Transverse colon (tissue), 4 donors: ENCODE data around the gene MYH11. TPM values are rescaled to one million over a fixed set of nuclear protein-coding genes. Genes with fewer than 3 reads are reported as not detected.
"Not testable (repeated sequence)": the region's sequence is repeated elsewhere in the genome, so short reads cannot be mapped to it uniquely, and the experiment has no call there.

Experiments
- DNase-seq: peaks from one replicate; pipeline ENCODE4 v3.0.0-alpha.2; 2019
- H3K27ac ChIP-seq, 4 donors: fragments of 200-600 bp; sonication (generic); 2 replicates each; pipeline ENCODE4 v1.5.1; 2016 to 2018; ENCODE audit warnings: inconsistent platforms in 4 of 4
- H3K27me3 ChIP-seq: fragments of 200-600 bp; sonication (generic); 2 replicates; pipeline ENCODE4 v1.5.1; 2017; ENCODE audit warnings: inconsistent platforms
- H3K36me3 ChIP-seq, 4 donors: fragments of 200-600 bp; sonication (generic); 2 replicates each; pipeline ENCODE4 v1.5.1; 2017 to 2019; ENCODE audit warnings: inconsistent platforms in 4 of 4
- H3K4me1 ChIP-seq, 4 donors: fragments of 200-600 bp; sonication (generic); 2 replicates each; pipeline ENCODE4 v1.5.1; 2017 to 2020; ENCODE audit warnings: inconsistent platforms in 4 of 4
- H3K4me3 ChIP-seq, 4 donors: fragments of 200-600 bp; sonication (generic); 1 replicate in 1 of 4; 2 replicates in 3 of 4; pipeline versions ENCODE4 v1.5.1 to v1.6.1; 2017 to 2019; ENCODE audit warnings: inconsistent platforms in 4 of 4
- H3K9me3 ChIP-seq, 2 donors: fragments of 200-600 bp; sonication (generic); 2 replicates each; pipeline ENCODE4 v1.5.1; 2017 to 2019; ENCODE audit warnings: inconsistent platforms in 2 of 2
- EP300 ChIP-seq: sonication (generic); formaldehyde crosslinking; IDR thresholded peaks from one replicate; pipeline ENCODE4 v1.6.1; 2017; ENCODE audit warnings: antibody characterized with exemption, low read depth
- POLR2A ChIP-seq: fragments of 450-650 bp; IDR thresholded peaks from one replicate; pipeline ENCODE4 v1.6.1; 2016; ENCODE audit warnings: antibody characterized with exemption, mild to moderate bottlenecking, moderate library complexity
- POLR2AphosphoS5 ChIP-seq, 3 donors: sonication (generic); formaldehyde crosslinking; IDR thresholded peaks; one replicate each; pipeline ENCODE4 v1.6.1; 2016; ENCODE audit warnings: antibody characterized with exemption in 3 of 3
- WGBS, 2 donors: methylation state at CpG; one replicate each; pipeline ENCODE4 v1.1.5; 2018; ENCODE audit warnings: low coverage in 1 of 2; 5-methylcytosine and 5-hydroxymethylcytosine counted together
- in situ Hi-C, 4 donors: fragments of 200-750 bp; cut with MboI; loops; one replicate each; pipeline versions ENCODE4 v1.15.0 to v1.15.1; 2017; ENCODE audit warnings: low sequenced_read_pairs in 3 of 4, low pct_ligation_motif_present in 1 of 4, low pct_unique_long_range_greater_than_20kb in 1 of 4
- intact Hi-C: fragments of 100-400 bp; cut with DNase I; formaldehyde crosslinking; loops from one replicate; pipeline ENCODE4 v1.15.1; 2023; ENCODE audit warnings: low total_unique reads
- total RNA-seq, 4 donors: library from RNA; depleted of rRNA; stranded (reverse); fragments of >200 nt; gene quantifications; one replicate each; pipeline ENCODE4 v1.1.0, GENCODE V29; 2016
- TF ChIP-seq, protein P1 (sequence below), 5 experiments: fragments of 200-600 bp in 3 of 5; fragments of 450-650 bp in 2 of 5; sonication (generic) in 3 of 5; IDR thresholded peaks; 1 replicate in 2 of 5; 2 replicates in 3 of 5; pipeline ENCODE4 v1.5.1; 2016 to 2017; ENCODE audit warnings: antibody characterized with exemption in 5 of 5, inconsistent platforms in 3 of 5, mild to moderate bottlenecking in 2 of 5, moderate library complexity in 1 of 5

The MYH11 gene
- total RNA-seq, 4 donors from 2014 or later = 619 to 1,914 (median 1,058) TPM

DNA sequence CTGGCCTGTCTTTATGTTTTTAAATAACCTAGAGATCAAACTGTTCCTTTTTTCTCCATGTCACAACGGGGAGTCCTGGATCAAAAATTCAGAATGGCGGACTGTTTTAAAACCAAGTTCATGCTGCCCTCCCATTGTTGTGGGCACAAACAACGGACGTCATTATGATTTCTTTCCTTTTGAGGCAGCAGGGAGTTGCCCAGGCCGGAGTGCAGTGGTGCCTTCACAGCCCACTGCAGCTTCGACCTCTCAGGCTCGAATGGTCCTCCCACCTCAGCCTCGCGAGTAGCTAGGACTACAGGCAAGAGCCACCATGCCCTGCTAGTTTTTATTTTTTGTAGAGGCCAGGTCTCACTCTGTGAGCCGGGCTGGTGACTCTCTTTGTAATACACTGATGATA lies 180.3 kb downstream of the MYH11 start:
- 82% methylated on average over 10 of the region's 10 CpGs; no CpG with 5 or more reads in 1 of the 2 donors for WGBS, 2 donors
- H3K4me1 ChIP-seq = peaks cover 10 to 23% (median 17%) of the 10 kb centered on the region in 4 donors
- no peaks in the 10 kb centered on the region for H3K27me3 ChIP-seq
- peaks cover 0 to 9% (median 4%) of the 10 kb centered on the region in 4 donors for H3K36me3 ChIP-seq
- H3K4me3 ChIP-seq = no peak overlapping the region
- in situ Hi-C loops = no loop called here
- TF ChIP-seq POLR2A = no peak
- no peak for TF ChIP-seq POLR2AphosphoS5 (IDR thresholded peaks at IDR 0.05)
- TF ChIP-seq, protein P1, sequence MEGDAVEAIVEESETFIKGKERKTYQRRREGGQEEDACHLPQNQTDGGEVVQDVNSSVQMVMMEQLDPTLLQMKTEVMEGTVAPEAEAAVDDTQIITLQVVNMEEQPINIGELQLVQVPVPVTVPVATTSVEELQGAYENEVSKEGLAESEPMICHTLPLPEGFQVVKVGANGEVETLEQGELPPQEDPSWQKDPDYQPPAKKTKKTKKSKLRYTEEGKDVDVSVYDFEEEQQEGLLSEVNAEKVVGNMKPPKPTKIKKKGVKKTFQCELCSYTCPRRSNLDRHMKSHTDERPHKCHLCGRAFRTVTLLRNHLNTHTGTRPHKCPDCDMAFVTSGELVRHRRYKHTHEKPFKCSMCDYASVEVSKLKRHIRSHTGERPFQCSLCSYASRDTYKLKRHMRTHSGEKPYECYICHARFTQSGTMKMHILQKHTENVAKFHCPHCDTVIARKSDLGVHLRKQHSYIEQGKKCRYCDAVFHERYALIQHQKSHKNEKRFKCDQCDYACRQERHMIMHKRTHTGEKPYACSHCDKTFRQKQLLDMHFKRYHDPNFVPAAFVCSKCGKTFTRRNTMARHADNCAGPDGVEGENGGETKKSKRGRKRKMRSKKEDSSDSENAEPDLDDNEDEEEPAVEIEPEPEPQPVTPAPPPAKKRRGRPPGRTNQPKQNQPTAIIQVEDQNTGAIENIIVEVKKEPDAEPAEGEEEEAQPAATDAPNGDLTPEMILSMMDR (IDR thresholded peaks at IDR 0.05) = no peak
- TF ChIP-seq EP300 = no peak
- intact Hi-C loops = no loop called here
- H3K27ac ChIP-seq = no peak overlapping the region
- no peaks in the 10 kb centered on the region for H3K9me3 ChIP-seq
- DNase-seq = no peak

DNA sequence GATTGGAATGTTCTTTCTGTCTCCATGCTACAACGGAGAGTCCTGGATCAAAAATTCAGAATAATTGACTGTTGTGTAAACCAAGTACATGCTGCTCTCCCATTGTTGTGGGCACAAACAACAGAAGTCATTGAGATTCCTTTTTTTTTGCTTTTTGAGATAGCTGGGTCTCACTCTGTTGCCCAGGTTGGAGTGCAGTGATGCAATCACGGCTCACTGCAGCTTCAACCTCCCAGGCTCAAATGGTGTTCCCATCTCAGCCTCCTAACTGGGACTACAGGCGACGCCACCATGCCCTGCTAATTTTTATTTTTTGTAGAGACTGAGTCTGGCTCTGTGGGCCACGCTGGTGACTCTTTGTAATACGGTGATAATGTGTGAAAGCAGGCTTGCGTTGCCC lies 182.3 kb downstream of the MYH11 start:
- in situ Hi-C loops (no loop called here), intact Hi-C loops (no loop called here)
- Histone ChIP-seq H3K9me3 (no peaks in the 10 kb centered on the region), H3K27ac (peak overlapping the region in 1 of 4 donors; percentile 87), H3K4me3 (no peak overlapping the region), H3K4me1 (peaks cover 10 to 23% (median 17%) of the 10 kb centered on the region in 4 donors), H3K27me3 (no peaks in the 10 kb centered on the region), H3K36me3 (peaks cover 0 to 13% (median 5%) of the 10 kb centered on the region in 4 donors)
- DNase-seq = no peak
- no peak for TF ChIP-seq EP300
- WGBS, 2 donors = 92 to 94% methylated on average over 6 to 7 of the region's 7 CpGs

- no peaks in the 10 kb centered on the region for H3K27me3 ChIP-seq
- TF ChIP-seq POLR2AphosphoS5 (IDR thresholded peaks at IDR 0.05) (peak; percentile 83 to 87 (median 85)), EP300 (peak; percentile 65), POLR2A (no peak)
- TF ChIP-seq, protein P1 (IDR thresholded peaks at IDR 0.05) = no peak
- H3K36me3 ChIP-seq = peaks cover 0 to 16% (median 8%) of the 10 kb centered on the region in 4 donors
- no peaks in the 10 kb centered on the region for H3K9me3 ChIP-seq
- peak; percentile 86 for DNase-seq
- peak overlapping the region; percentile 84 to 92 (median 88) for H3K27ac ChIP-seq
- intact Hi-C loops = no loop called here
- H3K4me1 ChIP-seq = peaks cover 10 to 23% (median 17%) of the 10 kb centered on the region in 4 donors
- WGBS, 2 donors = 11 to 23% methylated on average over 3 to 20 of the region's 20 CpGs
- no peak overlapping the region for H3K4me3 ChIP-seq
- in situ Hi-C loops = no loop called here
Observed at GRCh38 chr16:15672514-15673167, 184.2 kb downstream of the MYH11 start.

- 91 to 98% methylated on average over 6 to 10 of the region's 10 CpGs for WGBS, 2 donors
- intact Hi-C loops, in situ Hi-C loops, H3K4me3 ChIP-seq, H3K27me3 ChIP-seq, H3K9me3 ChIP-seq, DNase-seq: not testable (repeated sequence)
- peaks cover 10 to 23% (median 17%) of the 10 kb centered on the region in 4 donors for H3K4me1 ChIP-seq
- peaks cover 0 to 21% (median 10%) of the 10 kb centered on the region in 4 donors for H3K36me3 ChIP-seq
- H3K27ac ChIP-seq = peak overlapping the region; percentile 84 to 92 (median 88)
Observed at GRCh38 chr16:15672127-15672513, 184.7 kb downstream of the MYH11 start.

DNA sequence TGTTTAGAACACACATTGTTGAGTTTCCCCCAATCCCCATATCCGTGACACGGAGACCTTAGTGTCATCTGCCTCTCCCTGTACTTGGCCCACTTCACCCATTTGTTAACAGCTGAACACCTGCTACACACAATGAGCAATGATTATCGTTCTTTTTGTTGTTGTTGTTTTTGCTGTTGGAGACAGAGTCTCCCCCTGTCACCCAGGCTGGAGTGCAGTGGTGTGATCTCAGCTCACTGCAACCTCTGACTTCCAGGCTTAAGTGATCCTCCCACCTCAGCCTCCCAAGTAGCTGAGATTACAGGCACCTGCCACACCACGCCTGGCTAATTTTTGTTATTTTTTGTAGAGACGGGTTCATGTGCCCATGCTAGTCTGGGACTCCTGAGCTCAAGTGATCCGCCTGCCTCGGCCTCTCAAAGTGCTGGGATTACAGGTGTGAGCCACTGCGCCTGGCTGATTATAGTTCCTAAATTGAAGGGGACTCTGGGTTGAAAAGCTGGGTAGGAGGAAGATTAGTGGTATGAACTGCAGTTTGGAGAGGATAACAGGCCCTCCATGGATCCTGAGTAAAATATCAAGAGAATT lies 185.2 kb downstream of the MYH11 start:
- Histone ChIP-seq H3K27me3 (no peaks in the 10 kb centered on the region), H3K27ac (peak overlapping the region; percentile 84 to 92 (median 88)), H3K4me3 (no peak overlapping the region), H3K9me3 (no peaks in the 10 kb centered on the region), H3K36me3 (peaks cover 0 to 26% (median 12%) of the 10 kb centered on the region in 4 donors), H3K4me1 (peaks cover 10 to 23% (median 17%) of the 10 kb centered on the region in 4 donors)
- 90 to 96% methylated on average over 3 to 8 of the region's 8 CpGs for WGBS, 2 donors
- no peak for DNase-seq
- intact Hi-C loops = no loop called here
- in situ Hi-C loops = no loop called here
- TF ChIP-seq POLR2A = no peak
- TF ChIP-seq EP300 = no peak
- no peak for TF ChIP-seq POLR2AphosphoS5 (IDR thresholded peaks at IDR 0.05)
- TF ChIP-seq, protein P1 (IDR thresholded peaks at IDR 0.05) = no peak
